Ishikawa (cell line): Measurements from ENCODE around the gene OPTN.

Experiments used
- CEBPB ChIP-seq: IDR thresholded peaks from 2 replicates; pipeline ENCODE4 v1.6.1; 2012
- CREB1 ChIP-seq: IDR thresholded peaks from 2 replicates; pipeline ENCODE4 v1.6.1; 2012; ENCODE audit warnings: low read depth
- EGR1 ChIP-seq: IDR thresholded peaks from 2 replicates; pipeline ENCODE4 v1.6.1; 2012
- EP300 ChIP-seq: IDR thresholded peaks from 2 replicates; pipeline ENCODE4 v1.6.1; 2012; ENCODE audit warnings: borderline replicate concordance
- FOXM1 ChIP-seq: IDR thresholded peaks from 2 replicates; pipeline ENCODE4 v1.6.1; 2012; ENCODE audit warnings: low read depth, borderline replicate concordance
- MAX ChIP-seq: IDR thresholded peaks from 2 replicates; pipeline ENCODE4 v1.6.1; 2012
- NFIC ChIP-seq: IDR thresholded peaks from 2 replicates; pipeline ENCODE4 v1.6.1; 2012
- RAD21 ChIP-seq: IDR thresholded peaks from 2 replicates; pipeline ENCODE4 v1.6.1; 2012; ENCODE audit warnings: low read depth
- REST ChIP-seq: IDR thresholded peaks from 2 replicates; pipeline ENCODE4 v1.6.1; 2012; ENCODE audit warnings: low read depth, mild to moderate bottlenecking
- TAF1 ChIP-seq: IDR thresholded peaks from 2 replicates; pipeline ENCODE4 v1.6.1; 2012; ENCODE audit warnings: low read depth, mild to moderate bottlenecking
- TCF12 ChIP-seq: IDR thresholded peaks from 2 replicates; pipeline ENCODE4 v1.6.1; 2012; ENCODE audit warnings: low read depth
- USF1 ChIP-seq: IDR thresholded peaks from 2 replicates; pipeline ENCODE4 v1.6.1; 2012
- YY1 ChIP-seq: IDR thresholded peaks from 2 replicates; pipeline ENCODE4 v1.6.1; 2012; ENCODE audit warnings: low read depth
- ZBTB7A ChIP-seq: IDR thresholded peaks from 2 replicates; pipeline ENCODE4 v1.6.1; 2012; ENCODE audit warnings: low read depth

- TF ChIP-seq NFIC (no peak), CEBPB (no peak), EP300 (no peak), USF1 (no peak), CREB1 (no peak), MAX (no peak), RAD21 (no peak), FOXM1 (no peak), TAF1 (no peak), EGR1 (no peak), TCF12 (no peak), YY1 (no peak), REST (no peak), ZBTB7A (no peak)
These were observed 36.7 kb downstream of the OPTN start for GRCh38 chr10:13136651-13137050.
